Parathyroid adenoma (tissue), 2 donors: ENCODE results near the gene PYCARD.

Source experiments
- H2AFZ ChIP-seq: fragments of 300-600 bp; sonication (generic); one replicate; pipeline ENCODE4 v1.7.0; 2017; ENCODE audit warnings: antibody characterized with exemption, mild to moderate bottlenecking
- H3K27ac ChIP-seq: fragments of 300-600 bp; sonication (generic); one replicate; pipeline ENCODE4 v1.7.0; 2017
- H3K27me3 ChIP-seq: fragments of 300-600 bp; sonication (generic); one replicate; pipeline ENCODE4 v1.7.0; 2017; ENCODE audit warnings: low read length; ENCODE audit not compliant: control insufficient read depth, insufficient read depth
- H3K36me3 ChIP-seq: fragments of 300-600 bp; sonication (generic); one replicate; pipeline ENCODE4 v1.7.0; 2017; ENCODE audit warnings: low read length; ENCODE audit not compliant: control insufficient read depth, insufficient read depth
- H3K4me1 ChIP-seq: fragments of 300-600 bp; sonication (generic); one replicate; pipeline ENCODE4 v1.7.0; 2017; ENCODE audit warnings: control low read depth
- H3K4me2 ChIP-seq: fragments of 300-600 bp; sonication (generic); one replicate; pipeline ENCODE4 v1.7.0; 2017; ENCODE audit warnings: low read length
- H3K4me3 ChIP-seq: fragments of 300-600 bp; sonication (generic); one replicate; pipeline ENCODE4 v1.7.0; 2017; ENCODE audit warnings: low read depth, low read length
- H3K79me2 ChIP-seq: fragments of 300-600 bp; sonication (generic); one replicate; pipeline ENCODE4 v1.7.0; 2017; ENCODE audit warnings: control low read depth
- H3K9ac ChIP-seq: fragments of 300-600 bp; sonication (generic); one replicate; pipeline ENCODE4 v1.7.0; 2017; ENCODE audit warnings: mild to moderate bottlenecking
- H3K9me3 ChIP-seq: fragments of 300-600 bp; sonication (generic); one replicate; pipeline ENCODE4 v1.7.0; 2017; ENCODE audit warnings: low read length; ENCODE audit not compliant: control insufficient read depth
- TF ChIP-seq, protein P1 (sequence below): fragments of 300-600 bp; sonication (generic); IDR thresholded peaks from one replicate; pipeline ENCODE4 v1.7.0; 2017; ENCODE audit warnings: antibody characterized with exemption, mild to moderate bottlenecking
- donor health status: primary hyperparathyroidism.

The PYCARD gene

DNA sequence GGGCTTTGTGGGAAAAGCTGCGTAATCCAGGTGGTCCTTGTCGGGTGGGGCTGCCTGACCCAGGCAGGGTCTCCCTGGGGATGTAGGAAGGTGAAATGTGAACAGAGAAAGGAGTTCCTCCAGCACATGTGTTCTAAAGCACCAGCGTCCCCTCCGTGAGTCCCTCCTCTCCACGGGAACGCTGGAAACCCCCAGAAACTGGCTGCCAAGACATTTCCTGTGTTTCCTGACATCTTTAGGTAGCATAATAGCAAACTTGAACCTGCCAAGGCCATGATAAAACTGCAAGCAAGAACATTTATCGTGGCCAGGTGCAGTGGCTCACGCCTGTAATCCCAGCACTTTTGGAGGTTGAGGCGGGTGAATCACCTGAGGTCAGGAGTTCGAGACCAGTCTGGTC lies 26.9 kb upstream of the PYCARD start:
- TF ChIP-seq, protein P1, sequence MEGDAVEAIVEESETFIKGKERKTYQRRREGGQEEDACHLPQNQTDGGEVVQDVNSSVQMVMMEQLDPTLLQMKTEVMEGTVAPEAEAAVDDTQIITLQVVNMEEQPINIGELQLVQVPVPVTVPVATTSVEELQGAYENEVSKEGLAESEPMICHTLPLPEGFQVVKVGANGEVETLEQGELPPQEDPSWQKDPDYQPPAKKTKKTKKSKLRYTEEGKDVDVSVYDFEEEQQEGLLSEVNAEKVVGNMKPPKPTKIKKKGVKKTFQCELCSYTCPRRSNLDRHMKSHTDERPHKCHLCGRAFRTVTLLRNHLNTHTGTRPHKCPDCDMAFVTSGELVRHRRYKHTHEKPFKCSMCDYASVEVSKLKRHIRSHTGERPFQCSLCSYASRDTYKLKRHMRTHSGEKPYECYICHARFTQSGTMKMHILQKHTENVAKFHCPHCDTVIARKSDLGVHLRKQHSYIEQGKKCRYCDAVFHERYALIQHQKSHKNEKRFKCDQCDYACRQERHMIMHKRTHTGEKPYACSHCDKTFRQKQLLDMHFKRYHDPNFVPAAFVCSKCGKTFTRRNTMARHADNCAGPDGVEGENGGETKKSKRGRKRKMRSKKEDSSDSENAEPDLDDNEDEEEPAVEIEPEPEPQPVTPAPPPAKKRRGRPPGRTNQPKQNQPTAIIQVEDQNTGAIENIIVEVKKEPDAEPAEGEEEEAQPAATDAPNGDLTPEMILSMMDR: no peak
- H3K9me3 ChIP-seq: no peaks in the 10 kb centered on the region
- H3K27me3 ChIP-seq: no peaks in the 10 kb centered on the region
- no peak overlapping the region for H3K27ac ChIP-seq
- no peaks in the 10 kb centered on the region for H3K79me2 ChIP-seq
- H3K4me1 ChIP-seq: no peaks in the 10 kb centered on the region
- no peak overlapping the region for H3K4me3 ChIP-seq
- no peaks in the 10 kb centered on the region for H3K36me3 ChIP-seq
- no peak overlapping the region for H3K4me2 ChIP-seq
- no peak overlapping the region for H3K9ac ChIP-seq
- H2AFZ ChIP-seq: no peak overlapping the region

DNA sequence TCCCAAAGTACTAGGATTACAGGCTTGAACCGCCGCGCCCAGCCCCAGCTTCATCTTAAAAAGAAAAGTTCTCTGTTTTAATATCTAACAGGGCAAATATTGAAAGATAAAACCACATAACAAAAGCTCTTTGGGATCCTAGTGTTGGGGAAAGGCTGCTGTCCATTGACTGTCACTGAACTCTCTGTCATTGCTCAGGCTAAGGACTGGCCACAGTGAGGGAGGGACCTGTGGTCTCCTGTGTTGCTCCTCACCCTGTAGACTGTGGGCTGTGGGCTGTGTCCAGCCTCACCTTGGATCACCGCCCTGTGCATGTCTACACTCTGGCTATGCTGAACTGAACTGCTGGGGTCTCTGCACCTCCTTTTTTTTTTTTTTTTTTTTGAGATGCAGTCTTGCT lies 25.6 kb upstream of the PYCARD start:
- TF ChIP-seq, protein P1: no peak
- Histone ChIP-seq H2AFZ (no peak overlapping the region), H3K4me1 (no peaks in the 10 kb centered on the region), H3K27me3 (no peaks in the 10 kb centered on the region), H3K4me3 (no peak overlapping the region), H3K9me3 (no peaks in the 10 kb centered on the region), H3K27ac (no peak overlapping the region), H3K79me2 (no peaks in the 10 kb centered on the region), H3K36me3 (no peaks in the 10 kb centered on the region), H3K4me2 (no peak overlapping the region), H3K9ac (no peak overlapping the region)

- Histone ChIP-seq H3K4me2 (no peak overlapping the region), H3K36me3 (no peaks in the 10 kb centered on the region), H2AFZ (no peak overlapping the region), H3K27ac (no peak overlapping the region), H3K79me2 (no peaks in the 10 kb centered on the region), H3K4me3 (no peak overlapping the region), H3K27me3 (no peaks in the 10 kb centered on the region), H3K9ac (no peak overlapping the region), H3K9me3 (no peaks in the 10 kb centered on the region), H3K4me1 (no peaks in the 10 kb centered on the region)
- TF ChIP-seq, protein P1: no peak
Measured at GRCh38 chr16:31225193-31225592, 22.6 kb upstream of the PYCARD start.

DNA sequence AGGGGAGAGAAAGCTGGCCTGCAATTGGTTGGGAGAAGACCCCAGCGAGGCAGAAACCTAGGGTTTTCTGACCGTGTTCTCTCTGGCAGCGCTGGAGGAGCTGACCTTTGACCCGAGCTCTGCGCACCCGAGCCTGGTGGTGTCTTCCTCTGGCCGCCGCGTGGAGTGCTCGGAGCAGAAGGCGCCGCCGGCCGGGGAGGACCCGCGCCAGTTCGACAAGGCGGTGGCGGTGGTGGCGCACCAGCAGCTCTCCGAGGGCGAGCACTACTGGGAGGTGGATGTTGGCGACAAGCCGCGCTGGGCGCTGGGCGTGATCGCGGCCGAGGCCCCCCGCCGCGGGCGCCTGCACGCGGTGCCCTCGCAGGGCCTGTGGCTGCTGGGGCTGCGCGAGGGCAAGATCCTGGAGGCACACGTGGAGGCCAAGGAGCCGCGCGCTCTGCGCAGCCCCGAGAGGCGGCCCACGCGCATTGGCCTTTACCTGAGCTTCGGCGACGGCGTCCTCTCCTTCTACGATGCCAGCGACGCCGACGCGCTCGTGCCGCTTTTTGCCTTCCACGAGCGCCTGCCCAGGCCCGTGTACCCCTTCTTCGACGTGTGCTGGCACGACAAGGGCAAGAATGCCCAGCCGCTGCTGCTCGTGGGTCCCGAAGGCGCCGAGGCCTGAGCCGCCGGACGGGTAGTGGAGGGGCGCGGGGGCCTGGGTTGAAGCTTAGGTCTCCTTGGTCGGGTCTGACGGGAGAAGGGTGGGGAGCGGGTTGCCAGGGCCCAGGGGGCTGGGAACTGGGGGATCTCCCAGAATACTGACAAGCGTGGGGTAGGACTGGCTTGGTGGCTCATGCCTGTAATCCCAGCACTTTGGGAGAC lies 21.8 kb upstream of the PYCARD start:
- H3K9ac ChIP-seq: no peak overlapping the region
- no peaks in the 10 kb centered on the region for H3K79me2 ChIP-seq
- no peaks in the 10 kb centered on the region for H3K36me3 ChIP-seq
- H3K4me1 ChIP-seq: no peaks in the 10 kb centered on the region
- TF ChIP-seq, protein P1: no peak
- H3K4me3 ChIP-seq: no peak overlapping the region
- H3K27me3 ChIP-seq: no peaks in the 10 kb centered on the region
- H3K9me3 ChIP-seq: no peaks in the 10 kb centered on the region
- no peak overlapping the region for H3K4me2 ChIP-seq
- H3K27ac ChIP-seq: no peak overlapping the region
- H2AFZ ChIP-seq: no peak overlapping the region

DNA sequence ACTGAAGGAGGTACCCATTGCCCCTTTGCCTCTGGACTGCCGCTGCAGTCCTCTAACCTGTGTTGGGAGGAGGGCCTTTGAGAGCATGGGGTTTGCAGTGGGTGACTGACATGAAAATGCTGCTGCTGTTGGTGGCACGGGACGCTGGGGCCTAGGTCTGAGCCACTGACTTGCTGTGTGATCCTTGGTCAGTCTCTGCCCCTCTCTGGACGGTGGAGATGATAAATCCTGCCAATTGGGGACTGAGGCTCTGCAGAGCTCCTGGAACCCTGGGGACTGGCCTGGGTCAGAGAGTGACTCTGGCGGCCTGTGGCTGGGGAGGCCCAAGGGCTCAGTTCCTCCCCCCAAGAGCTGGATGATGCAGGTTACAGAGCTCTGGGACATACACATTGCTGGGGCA lies 20.5 kb upstream of the PYCARD start:
- Histone ChIP-seq H2AFZ (no peak overlapping the region), H3K36me3 (no peaks in the 10 kb centered on the region), H3K4me3 (no peak overlapping the region), H3K4me2 (no peak overlapping the region), H3K4me1 (no peaks in the 10 kb centered on the region), H3K9ac (no peak overlapping the region), H3K9me3 (no peaks in the 10 kb centered on the region), H3K27ac (no peak overlapping the region), H3K27me3 (no peaks in the 10 kb centered on the region), H3K79me2 (no peaks in the 10 kb centered on the region)
- TF ChIP-seq, protein P1: no peak
